Left colon (tissue), 2 donors: ENCODE measurements around the gene BACH1. TPM values are rescaled to one million over a fixed set of nuclear protein-coding genes. Genes with fewer than 3 reads are reported as not detected.
A peak's percentile ranks its signal among the peaks of the same experiment; 100 is the strongest.

ENCODE experiments used
- ATAC-seq: fragments of 200-7000 bp; cut with Tn5 transposase; one replicate; pipeline ENCODE4 v1.9.1; 2020; ENCODE audit warnings: mild to moderate bottlenecking, moderate library complexity
- DNase-seq, 2 donors: peaks; one replicate each; pipeline ENCODE4 v3.0.0-alpha.2; 2020
- intact Hi-C, 2 donors: fragments of 100-400 bp; cut with DNase I in 1 of 2; cut with micrococcal nuclease in 1 of 2; formaldehyde crosslinking; loops; one replicate each; pipeline versions ENCODE4 v1.11.2 to v1.14.0; 2022; cut with DNase I, micrococcal nuclease
- total RNA-seq, 2 donors: library from RNA; stranded (reverse); fragmentation: NEBNext Ultra II Directional; extraction: Animal tissue kit (Norgen Biotek cat#: 25700); gene quantifications; one replicate each; pipeline ENCODE4 v1.2.1, GENCODE V29; 2021
- donor health status: DM: no; HTN: no; CAD: no.
- donor health status: DM: yes; HTN: yes; CAD: no.

BACH1 gene
- total RNA-seq, 2 donors from 2014 or later = 38.5 to 63.8 TPM

DNA sequence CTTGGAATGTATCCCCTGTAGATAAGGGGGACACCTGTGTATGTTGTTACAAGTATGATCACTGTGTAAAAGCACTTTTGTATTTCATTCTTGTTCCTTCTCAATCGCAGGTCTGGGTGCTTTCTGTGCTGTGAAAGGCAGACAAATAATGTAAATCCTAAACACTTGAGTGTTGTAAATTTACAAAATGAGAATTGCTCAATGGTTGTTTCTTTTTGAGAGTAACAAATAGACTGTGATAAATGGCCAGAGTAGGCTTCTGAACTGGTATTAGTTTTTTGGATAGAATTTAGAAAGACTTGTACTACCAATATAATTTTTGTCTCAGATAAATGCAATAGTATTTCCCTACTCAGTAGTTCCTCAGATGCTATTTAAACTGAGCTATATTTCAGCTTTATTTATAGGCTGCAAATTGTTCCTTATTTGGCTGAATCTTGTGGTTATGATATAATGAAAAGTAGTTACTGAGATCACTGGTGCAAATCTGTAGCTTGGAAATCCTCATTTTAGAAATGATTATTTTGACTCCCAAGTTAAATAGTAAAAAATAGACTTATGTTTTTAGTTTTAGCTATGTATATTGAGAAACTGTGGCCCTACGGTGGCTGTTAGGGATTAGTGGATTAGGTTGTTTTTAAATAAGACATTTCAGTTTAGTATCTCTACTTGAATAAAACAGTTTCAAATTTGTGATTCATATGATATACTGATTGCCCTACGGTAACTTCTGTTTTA, 9.2 kb downstream of the BACH1 start:
- DNase-seq = no peak
- no peak for ATAC-seq
- intact Hi-C loops = no loop called here

- intact Hi-C loops = no loop called here
- no peak for DNase-seq
- ATAC-seq = no peak
These were observed 9.7 kb downstream of the BACH1 start for GRCh38 chr21:29308456-29308783.

DNA sequence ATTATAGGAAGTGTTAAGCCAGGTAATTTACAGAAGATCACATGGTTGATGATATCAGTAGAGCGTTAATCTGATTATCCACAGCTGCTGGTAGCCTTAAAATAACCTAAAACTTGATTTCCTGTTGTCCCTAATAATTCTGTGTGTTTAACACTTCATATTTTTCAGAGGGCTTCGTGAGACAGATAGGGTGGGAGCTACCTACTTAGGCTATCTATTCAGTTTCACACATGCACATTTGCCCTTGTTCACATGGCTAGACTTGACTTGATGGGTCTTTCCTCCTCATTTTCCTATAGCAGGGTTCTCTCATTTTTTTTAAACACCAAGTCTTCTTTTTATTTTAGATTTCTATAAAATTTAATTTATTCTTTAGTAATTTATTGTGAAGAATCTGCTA, 11.0 kb downstream of the BACH1 start:
- intact Hi-C loops = no loop called here
- DNase-seq (no peak), ATAC-seq (no peak)

GRCh38 chr21:29311802-29312201, 13.1 kb downstream of the BACH1 start:
- ATAC-seq (no peak), DNase-seq (no peak)
- intact Hi-C loops = no loop called here

- DNase-seq = no peak
- ATAC-seq = no peak
- intact Hi-C loops = no loop called here
These were observed 14.3 kb downstream of the BACH1 start for GRCh38 chr21:29312981-29313380.

DNA sequence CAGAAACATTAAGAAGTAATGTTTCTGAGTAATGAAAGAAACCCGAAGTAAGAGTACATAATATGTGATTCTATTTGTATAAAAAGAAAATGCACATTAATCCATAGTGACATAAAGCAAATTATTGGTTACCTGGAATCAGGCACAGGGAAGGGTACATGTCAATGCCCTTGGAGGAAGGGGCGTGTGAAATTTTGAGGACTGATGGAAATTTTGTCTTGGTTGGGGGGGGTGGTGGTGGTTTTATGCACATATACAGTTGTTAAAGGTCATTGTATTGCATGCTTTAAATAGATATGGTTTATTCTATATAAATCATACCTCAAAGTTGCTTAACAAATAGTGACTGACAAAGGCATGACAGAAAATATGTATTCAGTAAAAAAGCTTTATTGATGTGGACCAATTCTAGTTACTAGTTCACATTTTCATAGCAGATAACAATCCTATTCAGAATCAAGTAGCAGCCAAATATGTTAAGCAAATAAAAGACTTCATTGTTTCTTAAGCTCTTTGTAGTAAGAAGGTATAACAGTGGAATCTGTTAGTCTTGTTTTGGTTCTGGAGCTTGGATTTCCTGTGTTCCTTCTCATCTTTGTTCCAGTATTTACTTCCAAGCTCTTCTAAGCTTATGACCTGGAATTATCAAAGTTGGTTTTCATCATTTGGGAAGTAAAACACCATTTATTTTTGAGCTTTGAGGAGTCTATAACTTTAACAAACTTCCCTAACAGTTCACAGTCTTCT, 15.1 kb downstream of the BACH1 start:
- intact Hi-C loops = no loop called here
- DNase-seq (no peak), ATAC-seq (no peak)

DNA sequence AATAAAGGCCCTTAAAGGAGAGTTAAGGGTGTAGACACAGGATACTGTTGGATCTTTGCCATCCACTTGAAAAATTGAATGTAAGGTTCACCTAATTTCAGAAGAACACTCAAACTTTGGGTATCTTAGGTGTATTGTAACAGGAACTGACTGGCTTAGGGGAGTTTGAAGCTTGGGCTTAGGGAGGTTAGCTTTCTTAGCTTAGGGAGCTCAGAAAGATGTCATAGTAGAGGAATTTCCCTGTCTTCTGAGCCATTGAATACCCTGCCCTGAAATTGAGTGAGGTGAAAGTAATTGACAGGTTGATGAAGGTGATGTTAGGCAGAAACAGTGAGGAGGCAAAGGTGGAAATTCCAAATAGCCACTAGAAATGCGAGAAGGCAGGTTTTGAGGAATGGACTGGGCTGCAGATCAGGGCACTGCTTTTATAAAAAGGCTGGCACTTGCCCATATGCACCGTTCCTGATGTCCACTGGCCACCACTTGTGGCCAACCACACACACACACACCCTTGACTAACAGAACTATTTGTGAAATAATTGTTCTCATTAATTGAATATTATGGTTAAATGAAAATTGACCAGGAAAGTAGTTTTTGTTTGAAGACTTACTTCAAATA, 16.5 kb downstream of the BACH1 start:
- DNase-seq = no peak
- ATAC-seq = no peak
- intact Hi-C loops = no loop called here

DNA sequence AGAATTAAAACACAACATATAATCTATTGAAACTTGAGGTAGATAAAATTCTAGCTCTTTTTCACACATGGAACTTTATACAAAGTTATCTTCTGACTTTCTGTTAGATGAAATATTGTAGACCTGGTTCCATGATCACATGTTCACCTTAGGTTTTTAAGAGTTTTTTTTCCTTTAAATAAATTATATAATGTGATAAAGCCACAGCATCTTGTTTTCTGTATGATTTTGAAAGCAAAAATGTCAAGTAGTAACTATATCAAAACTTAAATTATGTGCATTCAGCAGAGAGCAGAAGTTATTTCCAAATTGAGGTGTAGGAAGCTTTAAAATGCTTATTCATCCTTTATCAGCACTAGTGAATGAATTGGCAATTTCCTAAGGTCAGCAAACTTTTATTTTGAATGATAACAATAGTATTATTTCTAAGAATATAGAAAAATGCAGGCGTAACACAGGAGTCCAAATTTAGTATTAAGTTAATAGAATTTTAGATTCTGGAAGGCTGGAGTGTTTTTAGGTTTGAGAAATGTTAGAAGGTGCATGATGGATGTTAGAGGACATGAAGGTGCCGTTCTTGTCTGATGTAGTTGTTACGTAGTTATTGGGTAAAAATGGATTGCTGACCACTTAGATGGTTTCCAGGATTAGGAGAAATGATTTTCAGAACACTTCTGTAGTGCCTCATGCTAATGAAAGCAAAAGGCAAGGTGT, 17.5 kb downstream of the BACH1 start:
- no peak for ATAC-seq
- intact Hi-C loops = no loop called here
- DNase-seq = no peak

- DNase-seq = no peak
- ATAC-seq = no peak
- intact Hi-C loops = no loop called here
These were observed 18.1 kb downstream of the BACH1 start for GRCh38 chr21:29316806-29317205.

DNA sequence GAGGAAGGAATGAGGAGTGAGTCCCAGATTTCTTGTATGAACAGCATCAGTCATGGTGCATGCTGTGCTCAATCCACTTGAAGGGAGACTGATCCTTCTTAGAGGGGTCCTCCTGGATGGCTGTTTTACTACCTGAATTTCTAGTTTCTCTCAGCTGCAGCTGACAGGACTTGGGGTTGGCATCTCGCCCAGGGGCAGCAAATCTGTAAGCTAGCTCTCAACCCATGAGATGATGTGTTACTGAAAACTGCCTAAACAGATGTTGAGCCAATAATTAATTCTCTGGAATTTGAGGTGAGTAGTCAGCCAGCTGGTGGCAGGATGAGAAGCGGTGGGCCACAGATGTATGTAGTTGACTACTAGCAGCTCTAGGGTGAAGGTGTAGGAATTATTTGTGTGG, 19.6 kb downstream of the BACH1 start:
- ATAC-seq (no peak), DNase-seq (no peak)
- intact Hi-C loops = no loop called here

- DNase-seq (no peak), ATAC-seq (no peak)
- intact Hi-C loops = no loop called here
These were observed 21.3 kb downstream of the BACH1 start for GRCh38 chr21:29320031-29320430.

DNA sequence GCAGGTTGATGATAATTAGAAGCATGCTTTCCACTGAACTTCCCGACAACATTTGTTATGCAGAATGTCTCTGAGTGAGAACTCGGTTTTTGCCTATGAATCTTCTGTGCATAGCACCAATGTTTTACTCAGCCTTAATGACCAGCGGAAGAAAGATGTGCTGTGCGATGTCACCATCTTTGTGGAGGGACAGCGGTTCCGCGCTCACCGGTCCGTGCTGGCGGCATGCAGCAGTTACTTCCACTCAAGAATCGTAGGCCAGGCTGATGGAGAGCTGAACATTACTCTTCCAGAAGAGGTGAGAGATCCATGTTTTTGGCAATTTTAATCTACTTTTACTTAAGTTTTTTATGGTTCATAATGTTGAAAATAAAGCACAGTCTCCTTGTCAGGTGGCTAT, 22.5 kb downstream of the BACH1 start:
- ATAC-seq (no peak), DNase-seq (no peak)
- intact Hi-C loops = no loop called here

- intact Hi-C loops = no loop called here
- no peak for ATAC-seq
- DNase-seq = no peak
These were observed 23.5 kb downstream of the BACH1 start for GRCh38 chr21:29321932-29322928.

- ATAC-seq (peak; percentile 83), DNase-seq (peak in 1 of 2 donors; percentile 12)
- intact Hi-C loops = no loop called here
These were observed 24.5 kb downstream of the BACH1 start for GRCh38 chr21:29323189-29323588.

- ATAC-seq = no peak
- DNase-seq = no peak
- intact Hi-C loops = no loop called here
These were observed 28.3 kb downstream of the BACH1 start for GRCh38 chr21:29326914-29327554.

GRCh38 chr21:29329406-29329805, 30.7 kb downstream of the BACH1 start:
- ATAC-seq (no peak), DNase-seq (no peak)
- intact Hi-C loops = no loop called here

GRCh38 chr21:29330797-29331196, 32.1 kb downstream of the BACH1 start:
- intact Hi-C loops = no loop called here
- DNase-seq = no peak
- no peak for ATAC-seq
